OCI-LY7 (cell line): Measurements from ENCODE around the gene BICDL2.

ENCODE experiments used
- EZH2phosphoT487 ChIP-seq: fragments of 200-600 bp; sonication (generic); IDR thresholded peaks from 2 replicates; pipeline ENCODE4 v1.6.1; 2018; ENCODE audit warnings: low read depth, borderline replicate concordance, mild to moderate bottlenecking, mixed run types, antibody characterized with exemption, low read length, moderate library complexity, mixed read lengths
- TF ChIP-seq, protein P1 (sequence below): fragments of 200-600 bp; sonication (generic); conservative IDR thresholded peaks from 2 replicates; pipeline ENCODE4 v1.5.1; 2014; ENCODE audit warnings: mild to moderate bottlenecking, antibody characterized with exemption, low read length, moderate library complexity, mixed read lengths

DNA sequence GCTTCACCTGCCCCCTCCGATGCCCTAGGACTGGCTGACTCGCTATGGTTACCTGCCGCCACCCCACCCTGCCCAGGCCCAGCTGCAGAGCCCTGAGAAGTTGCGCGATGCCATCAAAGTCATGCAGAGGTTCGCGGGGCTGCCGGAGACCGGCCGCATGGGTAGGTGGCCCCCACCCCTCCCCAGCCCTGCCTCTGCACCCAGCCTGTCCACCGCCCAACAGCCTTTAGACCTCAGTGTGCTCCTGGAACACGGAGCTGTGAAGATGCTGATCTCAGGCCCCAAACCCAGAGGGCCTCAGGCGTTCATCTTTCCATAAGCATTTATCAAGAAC, 10.6 kb upstream of the BICDL2 start:
- TF ChIP-seq, protein P1, sequence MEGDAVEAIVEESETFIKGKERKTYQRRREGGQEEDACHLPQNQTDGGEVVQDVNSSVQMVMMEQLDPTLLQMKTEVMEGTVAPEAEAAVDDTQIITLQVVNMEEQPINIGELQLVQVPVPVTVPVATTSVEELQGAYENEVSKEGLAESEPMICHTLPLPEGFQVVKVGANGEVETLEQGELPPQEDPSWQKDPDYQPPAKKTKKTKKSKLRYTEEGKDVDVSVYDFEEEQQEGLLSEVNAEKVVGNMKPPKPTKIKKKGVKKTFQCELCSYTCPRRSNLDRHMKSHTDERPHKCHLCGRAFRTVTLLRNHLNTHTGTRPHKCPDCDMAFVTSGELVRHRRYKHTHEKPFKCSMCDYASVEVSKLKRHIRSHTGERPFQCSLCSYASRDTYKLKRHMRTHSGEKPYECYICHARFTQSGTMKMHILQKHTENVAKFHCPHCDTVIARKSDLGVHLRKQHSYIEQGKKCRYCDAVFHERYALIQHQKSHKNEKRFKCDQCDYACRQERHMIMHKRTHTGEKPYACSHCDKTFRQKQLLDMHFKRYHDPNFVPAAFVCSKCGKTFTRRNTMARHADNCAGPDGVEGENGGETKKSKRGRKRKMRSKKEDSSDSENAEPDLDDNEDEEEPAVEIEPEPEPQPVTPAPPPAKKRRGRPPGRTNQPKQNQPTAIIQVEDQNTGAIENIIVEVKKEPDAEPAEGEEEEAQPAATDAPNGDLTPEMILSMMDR = no peak
- no peak for TF ChIP-seq EZH2phosphoT487
